ENCODE measurements around the gene KCNMA1. TPM values are rescaled to one million over a fixed set of nuclear protein-coding genes. Genes with fewer than 3 reads are reported as not detected.

Gene KCNMA1
- total RNA-seq, 3 donors from 2014 or later (not counting 1 experiment from before 2014, with no cell fraction given): 0.40 to 1.8 (median 0.63) TPM

DNA sequence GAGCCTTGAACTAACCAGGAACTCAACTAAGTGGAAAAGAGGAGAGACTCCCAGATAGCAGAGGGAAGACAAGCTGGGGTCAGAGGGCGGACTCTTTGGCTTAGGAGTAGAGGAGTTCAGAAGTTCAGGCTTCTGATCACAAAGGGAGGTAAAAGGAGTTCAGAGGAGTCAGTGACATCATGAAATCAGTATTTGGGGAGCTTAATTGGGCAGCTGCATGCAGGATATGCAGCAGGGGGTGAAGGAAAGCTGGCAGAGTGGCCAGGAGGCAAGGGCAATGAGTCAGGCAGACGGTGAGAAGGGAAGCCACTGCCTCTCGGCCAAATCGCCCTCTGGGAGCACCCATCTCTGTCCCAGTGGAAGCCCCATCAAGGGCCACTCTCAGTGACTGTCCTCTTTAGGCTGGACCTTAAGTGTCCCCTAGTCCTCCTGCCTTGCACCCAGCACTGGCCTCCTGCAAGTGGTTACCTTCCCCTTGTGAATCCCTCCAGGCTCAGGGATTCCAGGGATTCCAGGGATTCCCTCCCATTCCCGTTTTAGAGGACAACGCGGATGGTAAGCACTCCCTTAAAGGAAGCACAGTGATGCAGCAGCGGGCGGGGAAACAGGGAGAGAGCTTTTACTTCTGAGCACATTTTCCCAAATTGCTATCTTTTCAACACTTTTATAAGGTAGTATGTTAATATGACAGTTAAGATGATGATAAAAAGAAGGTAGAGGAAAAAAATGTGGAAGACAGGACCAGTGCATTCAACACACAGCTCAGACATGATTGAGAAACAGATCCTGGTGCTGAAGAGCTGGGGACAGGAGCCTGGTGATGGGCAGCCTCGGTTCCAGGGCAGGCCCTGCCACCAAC lies 72.6 kb downstream of the KCNMA1 start:
- no peaks in the 10 kb centered on the region for H3K27me3 ChIP-seq (ENCODE audit: control insufficient read depth, insufficient read depth, low read length)
- H3K4me1 Mint-ChIP-seq: no peaks in the 10 kb centered on the region
- H3K4me3 Mint-ChIP-seq: no peak overlapping the region
- no peaks in the 10 kb centered on the region for H3K36me3 ChIP-seq (ENCODE audit: control insufficient read depth, insufficient read depth, low read length)
- WGBS (ENCODE audit: insufficient coverage): 73% methylated on average over 10 of the region's 10 CpGs
- TF ChIP-seq, protein P1, sequence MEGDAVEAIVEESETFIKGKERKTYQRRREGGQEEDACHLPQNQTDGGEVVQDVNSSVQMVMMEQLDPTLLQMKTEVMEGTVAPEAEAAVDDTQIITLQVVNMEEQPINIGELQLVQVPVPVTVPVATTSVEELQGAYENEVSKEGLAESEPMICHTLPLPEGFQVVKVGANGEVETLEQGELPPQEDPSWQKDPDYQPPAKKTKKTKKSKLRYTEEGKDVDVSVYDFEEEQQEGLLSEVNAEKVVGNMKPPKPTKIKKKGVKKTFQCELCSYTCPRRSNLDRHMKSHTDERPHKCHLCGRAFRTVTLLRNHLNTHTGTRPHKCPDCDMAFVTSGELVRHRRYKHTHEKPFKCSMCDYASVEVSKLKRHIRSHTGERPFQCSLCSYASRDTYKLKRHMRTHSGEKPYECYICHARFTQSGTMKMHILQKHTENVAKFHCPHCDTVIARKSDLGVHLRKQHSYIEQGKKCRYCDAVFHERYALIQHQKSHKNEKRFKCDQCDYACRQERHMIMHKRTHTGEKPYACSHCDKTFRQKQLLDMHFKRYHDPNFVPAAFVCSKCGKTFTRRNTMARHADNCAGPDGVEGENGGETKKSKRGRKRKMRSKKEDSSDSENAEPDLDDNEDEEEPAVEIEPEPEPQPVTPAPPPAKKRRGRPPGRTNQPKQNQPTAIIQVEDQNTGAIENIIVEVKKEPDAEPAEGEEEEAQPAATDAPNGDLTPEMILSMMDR (IDR thresholded peaks at IDR 0.05): no peak
- H3K4me3 ChIP-seq (ENCODE audit: low read length): no peak overlapping the region
- no peak overlapping the region for H3K27ac Mint-ChIP-seq
- no peaks in the 10 kb centered on the region for H3K9me3 ChIP-seq (ENCODE audit: control insufficient read depth, insufficient read depth, low read length)
- DNase-seq (no peak), ATAC-seq (no peak)
- peaks cover 15 to 63% of the 10 kb centered on the region in 2 donors for H3K27me3 Mint-ChIP-seq (ENCODE audit: low read depth in 2 of 2)
- no peaks in the 10 kb centered on the region for H3K4me1 ChIP-seq (ENCODE audit: control insufficient read depth, insufficient read depth, low read length)
- H3K27ac ChIP-seq (ENCODE audit: low read length): no peak overlapping the region
- no peaks in the 10 kb centered on the region for H3K9me3 Mint-ChIP-seq
- intact Hi-C loops (cut with micrococcal nuclease): no loop called here
- H3K36me3 Mint-ChIP-seq: no peaks in the 10 kb centered on the region

DNA sequence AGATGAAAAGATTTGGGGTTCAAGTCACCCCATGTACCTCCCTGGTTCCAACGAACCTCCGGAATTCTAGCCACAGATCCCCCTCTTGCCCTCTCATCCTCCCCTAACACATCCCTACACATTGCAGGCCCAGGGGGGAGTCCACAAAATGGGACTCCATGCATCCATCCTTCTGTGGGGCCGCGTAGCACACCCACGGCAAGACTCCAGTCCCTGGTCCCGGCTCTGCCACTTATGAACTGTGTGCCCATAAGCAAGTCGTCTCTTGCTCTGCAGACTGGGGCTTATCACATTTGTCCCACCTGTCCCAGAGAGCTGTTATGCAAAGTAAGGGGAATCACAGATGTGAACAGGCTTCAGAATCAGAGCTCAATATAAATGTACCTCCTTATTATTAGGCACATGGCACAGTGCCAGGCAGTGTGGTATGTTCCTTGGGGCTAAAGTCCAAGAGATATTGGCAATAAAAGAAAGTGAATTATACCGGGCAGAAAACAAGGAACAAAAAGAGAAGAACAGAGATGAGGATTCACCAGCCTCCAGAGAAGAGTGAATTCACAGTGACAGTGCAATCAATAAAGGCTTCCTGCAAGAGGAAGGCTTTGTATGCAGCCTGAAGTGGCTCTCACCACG lies 73.9 kb downstream of the KCNMA1 start:
- Mint-ChIP-seq H3K27ac (no peak overlapping the region), H3K36me3 (no peaks in the 10 kb centered on the region), H3K4me1 (no peaks in the 10 kb centered on the region), H3K9me3 (no peaks in the 10 kb centered on the region), H3K4me3 (no peak overlapping the region), H3K27me3 (ENCODE audit: low read depth in 2 of 2) (peaks cover 15 to 63% of the 10 kb centered on the region in 2 donors)
- 81% methylated on average over 9 of the region's 9 CpGs for WGBS (ENCODE audit: insufficient coverage)
- DNase-seq: no peak
- no peak for ATAC-seq
- Histone ChIP-seq H3K4me3 (ENCODE audit: low read length) (no peak overlapping the region), H3K4me1 (ENCODE audit: control insufficient read depth, insufficient read depth, low read length) (no peaks in the 10 kb centered on the region), H3K27ac (ENCODE audit: low read length) (no peak overlapping the region), H3K36me3 (ENCODE audit: control insufficient read depth, insufficient read depth, low read length) (no peaks in the 10 kb centered on the region), H3K9me3 (ENCODE audit: control insufficient read depth, insufficient read depth, low read length) (no peaks in the 10 kb centered on the region), H3K27me3 (ENCODE audit: control insufficient read depth, insufficient read depth, low read length) (no peaks in the 10 kb centered on the region)
- TF ChIP-seq, protein P1 (IDR thresholded peaks at IDR 0.05): no peak
- intact Hi-C loops (cut with micrococcal nuclease): no loop called here

DNA sequence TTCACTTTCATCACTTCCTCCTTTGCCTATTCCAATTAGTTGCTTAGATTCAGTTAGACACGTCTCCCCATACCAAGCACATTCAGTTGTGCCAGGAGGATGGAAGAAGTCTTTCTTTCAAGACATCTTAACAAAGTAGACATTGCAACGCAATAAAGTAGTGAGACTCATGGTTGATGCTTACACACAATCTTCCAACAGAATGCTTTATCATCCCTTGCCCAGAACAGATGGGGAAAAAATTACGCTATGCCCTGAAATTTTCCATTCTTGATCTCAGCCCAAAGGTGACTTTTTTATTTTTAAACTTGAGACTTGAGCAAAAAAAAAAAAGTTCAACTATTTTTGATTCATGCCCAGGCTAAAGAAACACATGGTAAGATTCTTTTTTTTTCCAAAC lies 74.9 kb downstream of the KCNMA1 start:
- H3K27me3 ChIP-seq (ENCODE audit: control insufficient read depth, insufficient read depth, low read length): no peaks in the 10 kb centered on the region
- Mint-ChIP-seq H3K36me3 (no peaks in the 10 kb centered on the region), H3K4me1 (no peaks in the 10 kb centered on the region), H3K27ac (no peak overlapping the region), H3K4me3 (no peak overlapping the region), H3K9me3 (no peaks in the 10 kb centered on the region), H3K27me3 (ENCODE audit: low read depth in 2 of 2) (peaks cover 15 to 62% of the 10 kb centered on the region in 2 donors)
- H3K4me3 ChIP-seq (ENCODE audit: low read length): no peak overlapping the region
- no peak for DNase-seq
- H3K4me1 ChIP-seq (ENCODE audit: control insufficient read depth, insufficient read depth, low read length): no peaks in the 10 kb centered on the region
- H3K27ac ChIP-seq (ENCODE audit: low read length): no peak overlapping the region
- H3K9me3 ChIP-seq (ENCODE audit: control insufficient read depth, insufficient read depth, low read length): no peaks in the 10 kb centered on the region
- no peaks in the 10 kb centered on the region for H3K36me3 ChIP-seq (ENCODE audit: control insufficient read depth, insufficient read depth, low read length)
- intact Hi-C loops (cut with micrococcal nuclease): no loop called here
- ATAC-seq: no peak
- WGBS (ENCODE audit: insufficient coverage): 63% methylated on average over 3 of the region's 3 CpGs
- TF ChIP-seq, protein P1 (IDR thresholded peaks at IDR 0.05): no peak
